Brain pericyte (primary cell): ENCODE results near the gene GRK3.
"Not testable (repeated sequence)": the region's sequence is repeated elsewhere in the genome, so short reads cannot be mapped to it uniquely, and the experiment has no call there.

Experiments used
- DNase-seq: peaks from one replicate; pipeline ENCODE4 v3.0.0-alpha.2; 2012; ENCODE audit warnings: low read depth, low spot score

GRK3 gene

DNA sequence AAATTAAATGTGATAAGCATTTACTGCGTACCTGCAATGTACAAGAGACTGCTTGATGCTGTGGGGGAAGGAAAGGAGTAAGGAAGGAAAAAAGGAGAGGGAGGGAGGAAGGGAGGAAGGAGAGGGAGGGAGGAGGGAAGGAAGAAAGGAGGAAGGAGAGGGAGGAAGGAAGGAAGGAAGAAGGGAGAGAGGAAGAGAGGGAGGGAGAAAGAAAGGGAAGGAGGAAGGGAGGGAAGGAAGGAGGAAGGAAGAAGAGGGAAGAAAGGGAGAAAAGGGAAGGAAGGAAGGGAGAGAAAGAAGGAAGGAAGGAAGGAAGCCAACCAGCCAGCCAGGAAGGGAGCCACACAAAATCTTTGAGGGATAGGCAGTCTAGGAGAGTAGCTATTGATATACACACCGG is 133.5 kb downstream of the GRK3 start:
- DNase-seq = no peak

DNA sequence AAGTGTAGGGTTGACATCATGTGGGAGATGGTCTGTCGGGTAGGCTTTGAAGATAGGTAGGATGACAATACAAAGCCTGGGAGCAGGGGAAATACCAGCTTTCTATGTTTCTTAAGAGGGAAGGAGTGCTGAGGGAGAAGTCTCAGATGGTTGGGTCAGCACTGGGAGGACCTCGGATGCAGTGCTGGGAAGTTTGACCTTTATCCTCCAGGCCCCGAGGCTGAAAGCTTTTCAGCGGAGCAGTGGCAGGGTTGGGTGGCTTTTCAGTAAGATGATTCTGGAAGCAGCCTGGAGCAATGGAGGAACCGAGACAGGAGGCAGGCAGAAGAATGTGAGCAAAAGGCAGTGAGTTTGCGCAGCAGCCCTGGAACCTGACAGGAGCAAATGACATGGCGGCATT is 134.0 kb downstream of the GRK3 start:
- no peak for DNase-seq

DNA sequence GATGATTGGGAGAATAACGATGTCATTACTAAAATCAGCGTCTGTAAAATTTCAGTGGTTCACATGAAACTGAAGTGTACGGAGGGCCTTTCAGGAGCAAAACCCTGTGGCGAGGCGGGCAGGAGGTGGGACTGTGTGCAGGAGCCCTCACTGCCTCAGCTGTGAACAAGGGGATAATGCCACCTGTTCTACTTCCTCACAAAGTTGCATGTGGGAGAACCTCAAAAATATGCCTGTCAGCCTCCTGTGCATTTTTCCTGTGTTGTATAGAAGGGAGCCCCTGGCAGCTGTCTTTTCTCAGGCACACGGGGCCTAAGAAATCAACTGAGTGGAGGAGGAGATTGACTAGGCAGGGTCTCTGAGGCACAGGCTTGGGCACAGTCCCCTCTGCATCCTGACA is 134.5 kb downstream of the GRK3 start:
- DNase-seq = no peak

DNA sequence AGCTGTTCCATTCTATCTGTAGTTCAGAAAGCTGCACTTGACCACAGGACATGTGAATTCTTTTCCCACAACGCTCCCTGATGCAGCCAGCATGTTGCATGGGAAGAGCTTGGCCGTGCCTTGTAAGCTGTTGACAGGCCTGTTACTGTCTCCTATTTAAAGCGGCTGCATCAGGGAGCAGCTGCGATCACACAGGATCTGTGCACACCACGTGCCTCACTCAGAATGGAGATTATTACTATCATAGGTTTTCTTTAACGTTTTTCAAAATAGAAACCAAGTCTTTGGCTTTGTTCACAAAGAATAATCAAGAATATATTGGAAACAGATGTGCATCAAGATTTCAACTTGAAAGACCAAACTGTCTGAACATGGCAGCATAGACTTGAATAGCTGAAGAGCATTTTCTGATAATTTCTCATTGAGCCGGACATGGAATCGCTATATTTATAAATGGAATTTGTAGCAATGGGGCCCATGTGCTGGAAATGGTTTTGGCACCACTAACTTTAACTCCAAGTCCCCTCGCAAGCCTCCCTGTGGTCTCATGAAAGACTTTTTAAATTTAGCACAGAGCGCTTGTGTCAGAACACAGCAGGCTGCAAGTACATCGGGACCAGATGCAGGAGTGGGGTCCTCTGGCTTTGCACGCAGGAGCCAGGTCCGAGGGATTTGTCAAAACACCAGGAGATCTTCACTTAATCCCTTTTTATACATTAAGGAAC is 136.7 kb downstream of the GRK3 start:
- peak; percentile 5 for DNase-seq

DNA sequence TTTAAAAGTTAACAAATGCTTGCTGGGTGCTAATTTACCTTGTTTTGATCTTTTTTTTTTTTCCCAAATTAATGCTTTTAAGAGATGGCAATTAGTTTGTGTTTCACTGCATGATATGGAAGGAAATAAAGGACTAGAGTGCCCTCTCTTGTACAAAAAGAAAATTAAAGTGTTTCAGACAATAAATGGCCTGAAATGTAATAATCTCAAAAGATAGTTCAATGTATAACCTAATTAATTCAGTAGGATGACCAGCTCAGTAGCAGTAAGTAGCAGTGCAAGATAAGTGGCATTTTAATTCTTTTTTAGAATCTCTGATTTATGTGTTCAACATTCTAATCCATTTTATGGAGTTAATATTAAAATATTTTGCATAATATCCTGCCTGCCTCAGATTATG is 137.6 kb downstream of the GRK3 start:
- DNase-seq = no peak

DNA sequence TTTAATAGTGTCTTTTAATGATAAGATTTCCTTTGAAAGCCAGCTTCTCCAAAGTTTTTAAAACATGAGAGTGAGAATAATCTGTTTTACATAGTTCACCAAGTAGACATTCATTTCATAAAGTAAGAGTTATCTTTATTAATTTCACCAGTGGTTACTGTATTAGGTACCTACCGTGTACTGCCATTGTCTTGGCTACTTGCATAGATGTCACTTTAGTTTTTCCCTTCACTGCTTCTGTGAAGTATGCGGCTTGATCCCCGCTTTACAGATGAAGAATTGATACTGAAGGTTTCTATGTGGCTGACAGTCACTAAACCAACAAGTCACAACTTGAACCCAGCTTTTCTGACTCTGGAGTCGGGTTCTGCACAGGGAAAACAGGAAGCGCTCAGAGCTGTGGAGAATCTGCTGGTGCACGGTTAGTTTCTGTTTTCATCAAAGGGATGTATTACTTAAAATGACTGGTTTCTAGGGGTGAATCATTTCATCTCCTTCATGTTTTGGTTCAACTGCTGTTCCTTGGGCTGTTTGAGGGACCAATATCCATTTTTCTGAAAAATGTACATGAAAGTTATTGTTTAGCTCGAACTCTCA is 138.2 kb downstream of the GRK3 start:
- DNase-seq = no peak

DNA sequence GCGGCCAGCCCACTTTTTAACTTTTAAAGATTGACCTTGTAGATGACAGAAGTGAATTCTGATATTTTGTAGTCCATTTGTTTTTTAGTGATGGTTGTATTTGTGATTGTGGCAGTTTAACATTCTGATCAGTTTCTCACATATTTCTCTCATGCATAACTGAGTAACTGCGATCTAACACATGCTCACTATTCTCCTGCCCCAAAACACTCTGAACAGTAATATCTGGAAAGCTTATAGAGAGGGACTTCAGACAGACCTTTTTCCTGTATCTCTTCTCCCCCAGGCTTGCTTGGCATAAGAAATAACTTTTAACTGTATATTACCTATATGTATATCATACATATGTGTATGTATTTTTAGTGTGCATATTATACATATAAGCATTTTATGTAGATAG is 140.2 kb downstream of the GRK3 start:
- no peak for DNase-seq

DNA sequence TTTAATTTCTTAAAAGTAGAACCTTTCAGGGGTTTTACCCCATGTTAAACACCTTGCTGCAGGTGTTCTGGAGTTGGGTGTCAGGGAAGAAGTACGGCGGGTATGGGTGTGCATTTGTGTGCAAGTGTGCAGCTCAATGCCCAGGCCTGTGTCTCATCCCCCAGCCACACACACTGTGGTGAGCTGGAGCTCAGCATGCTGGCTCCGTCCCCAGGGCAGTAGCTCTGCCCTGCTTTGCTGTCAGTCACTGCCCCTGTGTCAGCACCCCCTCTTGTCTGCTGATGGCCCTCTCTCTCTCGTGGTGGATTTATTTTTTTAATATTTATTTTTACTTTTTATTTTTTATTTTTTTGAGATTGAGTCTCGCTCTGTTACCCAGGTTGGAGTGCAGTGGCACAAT is 141.7 kb downstream of the GRK3 start:
- DNase-seq = no peak

DNA sequence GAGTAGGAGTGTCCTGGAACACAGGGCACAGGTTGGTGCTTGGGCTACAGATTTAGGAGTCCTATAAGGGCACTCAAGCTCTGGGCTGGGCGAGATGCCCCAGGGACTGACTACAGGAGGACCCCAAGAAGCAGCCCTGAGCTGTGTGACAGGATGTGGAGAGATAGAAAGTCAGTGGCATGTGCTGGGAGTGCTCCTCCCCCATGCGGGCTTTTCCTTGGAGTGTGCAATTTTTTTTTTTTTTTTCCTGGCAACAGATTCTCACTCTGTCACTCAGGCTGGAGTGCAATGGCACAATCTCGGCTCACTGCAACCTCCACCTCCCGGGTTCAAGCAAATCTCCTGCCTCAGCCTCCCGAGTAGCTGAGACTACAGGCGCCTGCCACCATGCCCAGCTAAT is 144.0 kb downstream of the GRK3 start:
- not testable (repeated sequence) for DNase-seq

DNA sequence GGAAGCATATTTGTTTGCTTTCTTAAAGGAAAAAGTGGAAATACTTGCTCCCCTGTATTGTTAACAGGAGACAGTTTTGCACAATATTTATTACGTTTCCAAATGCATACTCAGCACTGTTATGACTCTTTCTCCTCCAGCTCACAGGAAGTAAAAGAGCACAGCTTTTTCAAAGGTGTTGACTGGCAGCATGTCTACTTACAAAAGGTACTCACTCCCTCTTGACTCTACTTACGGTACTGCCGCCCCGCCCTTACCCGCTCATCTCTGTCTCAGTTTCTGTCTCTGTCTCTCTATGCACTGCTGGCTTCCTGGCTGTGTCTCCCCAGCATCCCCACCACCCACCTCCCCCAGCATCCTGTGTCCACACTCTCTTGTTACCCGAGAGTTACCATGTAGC is 145.3 kb downstream of the GRK3 start:
- no peak for DNase-seq

DNA sequence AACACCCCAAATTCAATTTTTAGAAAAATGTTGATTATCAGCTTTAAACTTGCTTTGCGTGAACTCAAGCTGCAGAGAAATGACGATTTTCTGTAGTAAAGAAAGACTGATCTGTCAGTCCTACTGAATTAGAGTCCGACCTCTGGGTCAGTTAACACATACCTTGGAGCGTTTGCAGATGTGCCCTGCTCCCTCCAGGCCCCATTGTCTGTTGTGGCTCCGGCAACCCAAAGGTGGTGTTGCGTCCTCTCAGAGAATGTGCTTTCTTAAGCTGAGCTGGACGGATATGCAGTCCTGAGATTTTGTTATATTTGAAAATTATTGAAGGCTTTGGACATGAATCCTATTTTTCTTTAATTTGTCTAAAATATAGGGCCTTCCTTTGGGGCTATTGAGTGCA is 146.0 kb downstream of the GRK3 start:
- no peak for DNase-seq

DNA sequence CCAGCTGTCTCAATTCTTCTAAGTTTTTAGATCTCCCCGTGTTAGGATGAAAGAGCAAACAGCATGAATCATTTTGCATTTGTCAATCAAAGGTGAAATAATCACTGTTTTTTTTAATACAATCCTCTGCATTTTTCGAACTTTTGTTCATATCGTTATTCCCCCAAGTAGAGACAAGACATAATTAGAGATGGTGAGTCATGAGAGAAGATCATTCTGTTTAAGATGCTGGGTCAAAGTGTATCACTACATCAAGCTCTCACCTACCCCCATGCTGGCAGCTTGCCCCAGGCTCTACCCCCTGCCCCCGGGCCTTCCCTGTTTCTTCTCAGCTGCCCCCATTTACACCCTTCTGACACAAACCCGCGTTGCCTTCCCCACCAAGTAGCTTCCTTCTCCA is 147.0 kb downstream of the GRK3 start:
- DNase-seq = no peak

DNA sequence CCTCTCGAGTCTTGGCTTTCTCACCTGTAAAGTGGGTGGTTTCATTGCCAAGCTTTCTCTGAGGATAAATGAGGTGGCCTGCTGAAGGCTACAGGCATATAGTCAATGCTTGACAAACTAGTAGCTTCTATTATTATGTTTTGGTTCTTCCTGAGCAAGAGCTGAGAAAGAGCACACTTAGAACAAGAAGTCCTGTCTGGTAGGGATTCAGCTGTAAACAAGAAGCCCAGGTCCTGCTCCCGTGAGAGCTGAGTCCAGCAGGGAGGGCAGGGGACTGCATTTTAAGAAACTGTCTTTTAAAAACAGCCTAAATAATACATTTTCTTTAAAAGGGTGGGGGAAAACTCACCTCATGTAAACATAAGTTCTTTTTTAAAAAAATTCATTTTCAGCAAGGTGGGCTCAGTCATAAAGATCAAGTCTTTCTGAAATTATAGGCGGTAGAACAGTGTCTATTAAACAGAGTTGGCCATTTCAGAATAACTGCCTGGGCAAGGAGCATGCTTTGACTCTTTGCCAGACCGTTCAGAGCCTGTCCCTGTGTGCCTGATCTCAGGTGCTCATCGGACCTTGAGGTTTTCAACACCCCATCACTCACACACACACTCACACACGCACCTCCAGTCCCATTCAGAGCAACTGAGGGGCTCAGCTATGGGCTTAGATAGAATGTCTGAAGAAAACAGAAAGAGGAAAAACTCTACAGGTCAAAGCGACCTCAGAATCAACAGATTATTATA is 148.4 kb downstream of the GRK3 start:
- DNase-seq = no peak

DNA sequence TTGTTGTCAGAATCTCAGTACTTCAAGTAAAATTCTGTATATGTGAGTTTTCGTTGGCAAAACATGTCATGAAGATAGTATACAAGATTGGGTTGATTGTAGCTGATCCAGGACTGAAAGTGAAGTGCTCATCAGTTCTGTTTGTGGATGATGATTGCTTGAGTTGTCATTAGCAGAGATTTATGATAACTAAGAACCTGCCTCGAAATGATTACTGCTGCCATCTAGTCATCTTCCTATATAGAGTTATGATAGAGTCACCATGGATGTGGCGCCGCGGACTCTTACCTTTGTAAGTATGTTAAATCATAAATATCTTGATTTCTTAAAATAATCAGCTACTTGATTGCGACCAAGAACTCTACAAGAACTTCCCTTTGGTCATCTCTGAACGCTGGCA is 149.6 kb downstream of the GRK3 start:
- no peak for DNase-seq

DNA sequence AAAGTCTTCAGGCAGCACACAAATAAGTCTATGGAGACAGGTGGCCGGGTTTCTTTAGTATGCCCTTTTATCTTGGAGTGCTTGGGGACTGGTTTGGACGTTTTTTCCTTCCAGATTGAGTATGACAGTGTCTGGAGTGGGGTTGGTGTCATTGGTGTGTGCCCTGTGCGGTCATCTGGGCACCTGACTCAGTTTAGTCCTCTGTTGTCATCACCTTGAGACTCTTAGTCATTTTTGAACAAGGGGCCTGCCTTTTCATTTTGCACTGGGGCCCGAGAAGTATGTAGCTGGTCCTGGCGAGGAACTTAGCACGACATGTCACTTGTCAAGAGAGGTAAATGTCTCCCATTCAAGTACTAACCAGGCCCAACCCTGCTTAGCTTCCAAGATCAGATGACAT is 150.3 kb downstream of the GRK3 start:
- DNase-seq = no peak

DNA sequence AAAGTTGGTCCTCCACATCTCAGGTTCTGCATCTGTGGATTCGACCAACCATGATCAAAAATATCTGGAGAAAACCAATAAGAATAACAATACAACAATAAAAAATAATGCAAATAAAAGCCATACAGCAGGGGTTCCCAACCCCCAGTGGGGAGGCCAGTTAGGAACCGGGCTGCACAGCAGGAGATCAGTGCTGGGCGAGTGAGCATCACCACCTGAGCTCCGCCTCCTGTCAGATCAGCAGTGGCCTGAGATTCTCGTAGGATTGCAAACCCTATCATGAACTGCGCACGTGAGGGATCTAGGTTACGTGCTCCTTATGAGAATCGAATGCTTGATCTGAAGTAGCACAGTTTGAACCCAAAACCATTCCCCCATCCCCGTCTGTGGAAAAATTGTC is 152.2 kb downstream of the GRK3 start:
- no peak for DNase-seq

DNA sequence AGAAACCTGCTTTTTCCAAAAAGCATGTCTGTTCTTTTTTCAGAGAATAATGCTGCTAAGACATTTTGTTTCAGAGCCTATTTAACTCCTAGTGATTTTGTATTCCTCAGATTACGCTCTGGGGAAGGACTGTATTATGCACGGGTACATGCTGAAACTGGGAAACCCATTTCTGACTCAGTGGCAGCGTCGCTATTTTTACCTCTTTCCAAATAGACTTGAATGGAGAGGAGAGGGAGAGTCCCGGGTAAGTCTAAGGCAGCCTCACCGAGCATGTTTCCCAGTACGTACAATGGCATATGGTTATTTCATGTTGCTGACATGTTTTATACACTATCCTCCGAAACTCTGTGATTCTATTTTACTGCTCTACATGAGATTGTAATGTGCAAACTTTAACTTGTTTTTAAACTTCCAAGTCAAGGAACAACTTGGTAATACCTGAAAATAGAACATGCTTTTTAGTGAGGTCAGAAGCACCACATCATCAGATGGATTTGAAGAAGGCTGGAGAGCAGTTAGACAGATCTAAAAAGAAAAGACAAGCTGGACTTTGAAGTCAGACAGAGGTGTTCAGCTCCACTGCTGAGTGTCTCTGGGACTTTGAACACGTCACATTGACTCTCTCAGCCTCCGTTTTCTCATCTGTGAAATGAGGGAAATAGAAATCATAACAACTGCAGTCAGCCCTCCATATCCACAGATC is 153.8 kb downstream of the GRK3 start:
- no peak for DNase-seq

DNA sequence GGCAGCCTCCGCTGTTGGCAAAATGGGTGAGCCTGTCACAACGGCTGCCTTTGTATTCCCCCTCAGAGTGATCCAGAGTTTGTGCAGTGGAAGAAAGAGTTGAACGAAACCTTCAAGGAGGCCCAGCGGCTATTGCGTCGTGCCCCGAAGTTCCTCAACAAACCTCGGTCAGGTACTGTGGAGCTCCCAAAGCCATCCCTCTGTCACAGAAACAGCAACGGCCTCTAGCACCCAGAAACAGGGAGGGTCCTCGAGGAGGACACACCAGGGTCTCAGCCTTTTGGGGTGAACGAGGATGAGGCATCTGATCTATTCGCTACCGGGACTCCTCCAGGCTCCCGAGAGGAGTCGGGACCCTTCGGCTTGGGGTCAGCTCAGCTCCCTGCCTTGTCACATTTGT is 157.7 kb downstream of the GRK3 start:
- no peak for DNase-seq

DNA sequence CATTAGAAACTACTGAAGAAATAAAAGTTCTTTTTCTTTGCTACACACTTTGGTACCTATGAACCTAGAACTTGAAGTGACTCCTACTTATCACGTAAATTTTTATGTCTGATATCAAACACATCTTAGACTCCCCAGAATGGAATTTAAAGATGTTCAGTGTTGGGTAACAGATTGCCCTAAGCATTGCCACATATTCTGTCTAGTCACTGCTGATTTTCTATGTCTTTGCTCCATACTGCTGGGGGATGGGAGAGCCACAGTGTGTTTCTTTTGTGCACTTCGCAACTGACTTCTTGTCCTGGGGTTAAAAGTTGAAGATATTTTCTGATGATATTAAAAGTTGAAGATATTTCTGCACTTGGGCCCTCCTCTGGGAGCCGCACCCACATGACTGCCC is 158.2 kb downstream of the GRK3 start:
- DNase-seq = no peak

DNA sequence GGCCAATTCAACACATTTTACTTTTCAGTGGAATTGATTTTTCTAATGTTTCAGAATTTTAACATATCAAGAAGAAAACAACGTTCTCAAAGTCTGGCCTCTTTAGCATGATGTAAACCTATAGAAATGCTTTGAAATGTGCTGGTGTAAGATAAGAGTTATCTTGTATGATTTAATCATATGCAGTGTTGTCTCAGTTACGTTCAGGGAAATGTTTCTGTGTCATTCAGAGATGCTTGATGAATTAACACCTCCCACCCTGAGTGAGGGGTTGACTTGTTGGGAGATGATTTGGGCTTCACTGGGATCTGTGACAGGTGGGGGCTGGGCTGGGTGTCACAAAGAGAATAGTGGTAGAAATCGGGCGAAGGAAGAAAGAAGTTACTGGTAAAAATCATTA is 161.8 kb downstream of the GRK3 start:
- DNase-seq = no peak

DNA sequence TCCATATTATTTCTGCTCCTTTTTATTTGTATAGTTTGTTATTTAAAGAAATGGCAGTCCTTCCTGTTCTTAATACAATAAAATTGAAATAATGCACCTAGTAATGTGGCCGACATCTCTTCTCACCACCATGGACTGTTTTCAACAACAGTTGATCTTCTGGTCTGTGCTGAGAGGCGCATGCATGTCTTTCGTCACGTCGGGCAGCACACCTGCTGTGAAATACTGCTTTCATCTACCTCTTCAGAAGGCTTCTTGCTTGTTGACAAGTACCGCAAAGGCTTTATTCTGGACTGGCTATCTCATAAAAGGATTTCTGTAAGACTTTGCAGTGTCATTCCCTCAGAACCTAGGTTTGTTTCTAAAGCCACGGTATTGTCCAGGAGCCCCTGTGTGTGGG is 163.6 kb downstream of the GRK3 start:
- no peak for DNase-seq
